Activated CD4-positive, alpha-beta memory T cell treated with anti-CD3 and anti-CD28 coated beads for 36 hours (primary cell): ENCODE data around the gene C17orf78. TPM values are rescaled to one million over a fixed set of nuclear protein-coding genes. Genes with fewer than 3 reads are reported as not detected.
"Not testable (repeated sequence)": the region's sequence is repeated elsewhere in the genome, so short reads cannot be mapped to it uniquely, and the experiment has no call there.

Source experiments
- CTCF ChIA-PET: fragments of 350-600 bp; sonication (Branson Sonifier 250); formaldehyde crosslinking; loops from one replicate; lab custom pipeline; 2021; ENCODE audit warnings: antibody characterized with exemption, inconsistent platforms; lab: Charles Lee
- POLR2A ChIA-PET: fragments of 350-600 bp; sonication (Branson Sonifier 250); formaldehyde crosslinking; loops from one replicate; lab custom pipeline; 2021; ENCODE audit warnings: antibody characterized with exemption; lab: Charles Lee
- DNase-seq: peaks from one replicate; pipeline ENCODE4 v3.0.0-alpha.2; 2020
- H3K27ac Mint-ChIP-seq: one replicate; pipeline ENCODE4 v1.8.0; 2021; ENCODE audit warnings: mixed read lengths
- H3K27me3 Mint-ChIP-seq: one replicate; pipeline ENCODE4 v1.8.0; 2021; ENCODE audit warnings: mixed read lengths
- H3K36me3 Mint-ChIP-seq: one replicate; pipeline ENCODE4 v1.8.0; 2021; ENCODE audit warnings: mixed read lengths
- H3K4me1 Mint-ChIP-seq: one replicate; pipeline ENCODE4 v1.8.0; 2021; ENCODE audit warnings: low read depth, mixed read lengths
- H3K4me3 Mint-ChIP-seq: one replicate; pipeline ENCODE4 v1.8.0; 2021; ENCODE audit warnings: mild to moderate bottlenecking, mixed read lengths
- H3K9me3 Mint-ChIP-seq: one replicate; pipeline ENCODE4 v1.8.0; 2021; ENCODE audit warnings: mixed read lengths
- intact Hi-C: fragments of 100-400 bp; cut with micrococcal nuclease; formaldehyde crosslinking; loops from one replicate; pipeline ENCODE4 v1.15.1; 2023
- total RNA-seq, 2 experiments: library from RNA; stranded (reverse); gene quantifications; one replicate each; pipeline ENCODE4 v1.2.3, GENCODE V29; 2021

The C17orf78 gene
- total RNA-seq, 2 experiments from 2014 or later, result not detected

DNA sequence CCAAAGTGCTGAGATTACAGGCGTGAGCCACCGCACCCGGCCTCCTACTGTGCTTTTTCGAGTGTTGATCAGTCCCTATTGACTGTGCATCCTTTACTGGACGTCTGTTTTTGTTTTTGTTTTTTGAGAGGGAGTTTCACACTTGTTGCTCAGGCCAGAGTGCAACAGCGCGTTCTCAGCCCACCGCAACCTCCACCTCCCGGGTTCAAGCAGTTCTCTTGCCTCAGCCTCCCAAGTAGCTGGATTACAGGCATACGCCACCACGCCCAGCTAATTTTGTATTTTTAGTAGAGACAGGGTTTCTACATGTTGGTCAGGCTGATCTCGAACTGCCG lies 32.3 kb downstream of the C17orf78 start:
- DNase-seq, H3K9me3 Mint-ChIP-seq, intact Hi-C loops, H3K27me3 Mint-ChIP-seq: not testable (repeated sequence)
- CTCF ChIA-PET, result interaction anchor here (1.5 to 1.6 kb wide), 2 partner anchors 22 to 35 kb away, joined by 4 to 6 read pairs; no protein-coding TSS in a partner anchor
- peak overlapping the region; percentile 96 for H3K4me3 Mint-ChIP-seq
- POLR2A ChIA-PET, result interaction anchor here (3.2 kb wide), 1 partner anchor 21 kb away, joined by 15 read pairs; no protein-coding TSS in a partner anchor
- H3K4me1 Mint-ChIP-seq, result peaks cover 44% of the 10 kb centered on the region
- H3K27ac Mint-ChIP-seq, result peak overlapping the region; percentile 97
- peaks cover 33% of the 10 kb centered on the region for H3K36me3 Mint-ChIP-seq

DNA sequence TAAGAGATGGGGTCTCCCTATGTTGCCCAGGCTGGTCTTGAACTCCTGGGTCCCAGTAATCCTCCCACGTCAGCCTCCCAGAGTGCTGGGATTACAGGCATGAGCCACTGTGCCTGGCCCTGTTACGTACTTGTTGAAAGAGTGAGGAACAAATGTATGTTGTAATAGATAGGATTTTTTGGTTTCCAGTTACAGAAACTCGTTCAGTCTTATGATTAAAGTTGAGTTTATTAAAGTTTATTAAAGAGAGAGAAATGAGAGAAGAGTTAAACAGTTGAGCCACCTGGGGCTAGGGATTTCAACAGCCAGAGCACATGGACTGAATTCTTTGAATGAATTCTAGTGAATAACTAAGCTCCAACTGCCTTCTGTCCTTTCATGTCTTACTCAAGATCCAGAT lies 34.6 kb downstream of the C17orf78 start:
- H3K4me3 Mint-ChIP-seq, result no peak overlapping the region
- peaks cover 48% of the 10 kb centered on the region for H3K36me3 Mint-ChIP-seq
- no peaks in the 10 kb centered on the region for H3K9me3 Mint-ChIP-seq
- CTCF ChIA-PET, result interaction anchor here (1.2 kb wide), 1 partner anchor 37 kb away, joined by 5 read pairs; no protein-coding TSS in a partner anchor
- no peak for DNase-seq
- H3K27ac Mint-ChIP-seq, result no peak overlapping the region
- POLR2A ChIA-PET, result no interaction called here
- H3K4me1 Mint-ChIP-seq, result peaks cover 26% of the 10 kb centered on the region
- no peaks in the 10 kb centered on the region for H3K27me3 Mint-ChIP-seq
- intact Hi-C loops, result no loop called here

DNA sequence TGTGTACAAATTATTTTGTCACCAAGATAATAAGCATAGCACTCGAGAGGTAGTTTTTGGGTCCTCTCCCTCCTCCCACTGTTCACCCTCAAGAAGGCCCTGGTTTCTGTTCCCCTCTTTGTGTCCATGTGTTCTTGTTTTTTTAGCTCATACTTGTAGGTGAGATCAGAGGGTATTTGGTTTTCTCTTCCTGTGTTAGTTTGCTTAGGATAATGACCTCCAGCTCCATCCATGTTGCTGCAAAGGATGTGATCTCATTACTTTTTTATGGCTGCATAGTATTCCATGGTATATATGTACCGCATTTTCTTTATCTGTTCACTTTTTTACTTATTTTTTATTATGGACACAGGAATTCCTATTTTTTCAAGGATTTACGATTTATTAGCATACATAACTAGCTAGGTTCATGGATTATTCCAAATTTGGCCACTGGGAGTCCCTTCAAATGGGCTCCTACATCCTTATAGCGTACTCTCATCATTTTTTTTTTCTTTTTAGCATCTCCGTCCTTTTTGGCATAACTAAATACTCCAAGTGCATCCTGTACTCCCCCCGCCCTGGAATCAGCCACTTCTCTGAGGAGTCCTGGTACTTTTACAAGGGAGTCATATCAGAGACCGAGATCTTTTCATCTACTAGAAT lies 38.2 kb downstream of the C17orf78 start:
- no peak overlapping the region for H3K27ac Mint-ChIP-seq
- no peak overlapping the region for H3K4me3 Mint-ChIP-seq
- peaks cover 13% of the 10 kb centered on the region for H3K4me1 Mint-ChIP-seq
- ChIA-PET CTCF (interaction anchor here (0.8 to 1.2 kb wide), 4 partner anchors 10 to 402 kb away, joined by 3 to 4 read pairs (median 4); no protein-coding TSS in a partner anchor), POLR2A (no interaction called here)
- no peaks in the 10 kb centered on the region for H3K9me3 Mint-ChIP-seq
- DNase-seq, result no peak
- no peaks in the 10 kb centered on the region for H3K27me3 Mint-ChIP-seq
- intact Hi-C loops, result no loop called here
- H3K36me3 Mint-ChIP-seq, result peaks cover 43% of the 10 kb centered on the region

DNA sequence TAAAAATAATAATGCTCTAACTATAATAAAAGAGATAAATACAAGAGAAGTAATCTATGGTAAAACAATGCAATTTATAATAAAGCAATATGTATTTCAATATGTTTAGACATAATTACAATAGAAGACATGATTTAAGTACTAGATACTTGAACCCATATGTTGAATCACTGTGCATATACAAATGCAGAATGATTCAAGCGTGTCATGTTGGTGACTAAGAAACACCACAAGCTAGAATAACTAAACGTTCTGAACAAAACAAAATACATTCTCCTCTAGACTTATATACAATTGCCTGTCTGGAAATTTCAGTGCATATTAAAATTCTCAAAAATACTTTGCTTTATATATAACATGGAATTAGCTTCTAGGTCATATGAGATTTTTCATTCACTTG lies 42.1 kb downstream of the C17orf78 start:
- intact Hi-C loops, result no loop called here
- Mint-ChIP-seq H3K4me1 (peaks cover 8% of the 10 kb centered on the region), H3K4me3 (no peak overlapping the region), H3K27me3 (no peaks in the 10 kb centered on the region), H3K36me3 (peaks cover 37% of the 10 kb centered on the region), H3K27ac (no peak overlapping the region), H3K9me3 (no peaks in the 10 kb centered on the region)
- CTCF ChIA-PET, result interaction anchor here (1.5 kb wide), 1 partner anchor 44 kb away, joined by 4 read pairs; no protein-coding TSS in a partner anchor
- no peak for DNase-seq
- POLR2A ChIA-PET, result no interaction called here

DNA sequence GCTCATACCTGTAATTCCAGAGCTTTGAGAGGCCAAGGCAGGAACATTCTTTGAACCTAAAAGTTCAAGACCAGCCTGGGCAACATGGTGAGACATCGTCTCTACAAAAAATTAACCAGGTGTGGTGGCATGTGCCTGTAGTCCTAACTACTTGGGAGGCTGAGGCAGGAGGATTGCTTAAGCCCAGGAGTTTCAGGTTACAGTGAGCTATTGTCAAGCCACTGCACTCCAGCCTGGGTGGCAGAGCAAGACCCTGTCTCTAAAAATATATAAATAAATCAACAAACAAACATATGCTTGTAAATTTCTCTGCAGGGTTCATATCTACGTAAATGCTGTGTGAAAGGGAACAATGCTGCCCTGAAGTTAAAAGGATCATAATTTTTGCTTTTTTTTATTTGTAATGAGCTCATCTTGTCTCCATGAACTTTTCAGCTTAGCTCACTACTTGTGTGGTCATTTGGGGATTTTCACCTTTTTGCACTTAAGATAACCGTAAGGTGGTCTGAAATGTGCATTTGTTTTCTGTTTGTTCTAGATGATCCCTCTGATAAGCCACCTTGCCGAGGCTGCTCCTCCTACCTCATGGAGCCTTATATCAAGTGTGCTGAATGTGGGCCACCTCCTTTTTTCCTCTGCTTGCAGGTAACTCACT lies 47.3 kb downstream of the C17orf78 start:
- H3K27me3 Mint-ChIP-seq, result no peaks in the 10 kb centered on the region
- H3K4me3 Mint-ChIP-seq, result no peak overlapping the region
- intact Hi-C loops, result no loop called here
- no peaks in the 10 kb centered on the region for H3K9me3 Mint-ChIP-seq
- H3K4me1 Mint-ChIP-seq, result no peaks in the 10 kb centered on the region
- ChIA-PET CTCF (interaction anchor here (0.8 to 1.1 kb wide), 2 partner anchors 15 to 50 kb away, joined by 3 read pairs; no protein-coding TSS in a partner anchor), POLR2A (interaction anchor here (1.0 kb wide), 1 partner anchor 12 kb away, joined by 4 read pairs; no protein-coding TSS in a partner anchor)
- no peak for DNase-seq
- H3K27ac Mint-ChIP-seq, result no peak overlapping the region
- H3K36me3 Mint-ChIP-seq, result peaks cover 40% of the 10 kb centered on the region

DNA sequence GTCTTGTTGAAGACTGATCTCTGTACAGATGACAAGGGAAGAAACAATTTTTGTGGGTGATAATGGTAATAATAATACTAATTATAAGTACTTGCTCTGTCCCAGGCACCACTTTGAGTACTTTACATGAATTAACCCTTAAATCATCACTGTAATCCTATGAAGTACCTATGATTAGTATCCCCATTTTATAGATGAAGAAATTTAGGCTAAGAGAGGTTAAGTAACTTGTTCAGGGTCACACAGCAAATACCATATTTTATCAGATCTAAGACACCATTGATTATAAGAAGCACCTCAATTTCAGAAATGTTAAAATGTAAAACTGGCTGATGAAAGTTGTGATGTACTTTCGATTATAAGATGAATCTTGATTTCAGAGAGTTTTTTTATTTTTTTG lies 49.5 kb downstream of the C17orf78 start:
- intact Hi-C loops, result no loop called here
- POLR2A ChIA-PET, result no interaction called here
- Mint-ChIP-seq H3K9me3 (no peaks in the 10 kb centered on the region), H3K36me3 (peaks cover 43% of the 10 kb centered on the region), H3K4me3 (no peak overlapping the region), H3K4me1 (peaks cover 13% of the 10 kb centered on the region), H3K27me3 (no peaks in the 10 kb centered on the region), H3K27ac (no peak overlapping the region)
- CTCF ChIA-PET, result interaction anchor here (1.3 kb wide), 1 partner anchor 11 kb away, joined by 4 read pairs; no protein-coding TSS in a partner anchor
- DNase-seq, result no peak

DNA sequence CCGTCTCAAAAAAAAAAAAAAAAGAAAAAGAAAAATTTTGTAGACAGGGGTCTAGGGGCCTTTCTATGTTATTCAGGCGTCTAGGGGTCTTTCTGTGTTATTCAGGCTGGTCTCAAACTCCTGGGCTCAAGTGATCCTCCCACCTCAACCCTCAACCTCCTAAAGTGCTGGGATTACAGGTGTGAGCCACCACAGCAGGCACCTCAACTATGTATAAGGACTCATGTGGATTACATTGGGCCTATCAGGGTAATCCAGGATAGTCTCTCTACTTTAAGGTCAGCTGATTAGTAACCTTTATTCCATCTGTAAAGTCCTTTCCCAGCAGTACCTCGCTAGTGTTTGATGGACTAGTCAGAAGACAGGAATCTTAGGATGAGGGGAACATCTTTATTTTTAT lies 53.3 kb downstream of the C17orf78 start:
- Mint-ChIP-seq H3K36me3 (peaks cover 49% of the 10 kb centered on the region), H3K4me1 (peaks cover 32% of the 10 kb centered on the region), H3K9me3 (no peaks in the 10 kb centered on the region), H3K27ac (peak overlapping the region; percentile 97), H3K27me3 (no peaks in the 10 kb centered on the region), H3K4me3 (no peak overlapping the region)
- no peak for DNase-seq
- intact Hi-C loops, result no loop called here
- POLR2A ChIA-PET, result interaction anchor here (1.5 to 2.4 kb wide), 3 partner anchors 21 to 60 kb away, joined by 5 to 15 read pairs (median 6); partner anchors contain the start of genes ACACA, DUSP14 and TADA2A
- CTCF ChIA-PET, result interaction anchor here (0.8 to 1.6 kb wide), 2 partner anchors 20 to 55 kb away, joined by 4 read pairs; no protein-coding TSS in a partner anchor

DNA sequence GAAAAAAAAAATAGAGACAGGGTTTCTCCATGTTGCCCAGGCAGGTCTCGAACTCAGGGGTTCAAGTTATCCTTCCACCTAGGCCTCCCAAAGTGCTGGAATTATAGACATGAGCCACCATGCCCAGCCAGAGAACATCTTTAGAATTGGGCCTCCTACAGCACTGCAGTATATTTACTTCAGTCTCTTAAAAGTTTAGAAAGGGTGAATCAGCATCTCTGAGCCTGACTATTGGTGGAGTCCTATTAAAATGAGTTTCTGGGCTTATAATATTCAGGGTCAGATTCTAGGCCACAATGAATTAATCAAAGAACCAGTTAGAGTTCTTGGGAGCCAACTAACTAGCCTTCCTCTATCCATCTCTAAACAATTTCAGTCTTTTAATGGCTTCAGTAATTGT lies 53.7 kb downstream of the C17orf78 start:
- CTCF ChIA-PET, result interaction anchor here (0.8 to 1.6 kb wide), 8 partner anchors 11 to 304 kb away, joined by 3 to 4 read pairs (median 3); partner anchors contain the start of gene C17orf78

DNA sequence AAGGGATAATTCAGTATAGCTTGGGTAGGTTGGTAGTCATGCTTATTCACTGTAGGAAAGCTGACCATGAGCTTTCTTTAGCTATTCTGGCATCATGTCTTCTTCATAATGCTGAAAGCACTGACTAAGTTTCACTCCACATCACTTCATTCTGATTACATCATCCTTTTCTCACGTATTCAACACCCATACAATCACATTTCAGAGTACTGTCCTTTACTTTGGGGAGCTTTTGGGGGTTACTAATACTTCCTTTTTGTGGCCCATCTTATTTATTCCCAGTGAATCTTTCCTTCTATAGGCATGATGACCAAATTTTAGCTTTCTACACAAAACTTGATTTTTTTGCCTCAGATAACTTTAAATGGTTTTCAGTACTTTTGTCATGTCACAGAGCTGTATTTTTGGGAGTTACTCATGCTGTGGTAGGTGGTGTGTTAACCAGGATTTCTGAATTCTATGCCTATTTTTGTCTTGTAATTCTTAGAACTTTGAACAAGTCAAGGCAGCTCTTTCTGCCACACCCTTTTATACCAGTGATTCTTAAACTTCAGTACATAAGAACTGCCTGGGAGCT lies 54.4 kb downstream of the C17orf78 start:
- H3K36me3 Mint-ChIP-seq, result peaks cover 46% of the 10 kb centered on the region
- peaks cover 32% of the 10 kb centered on the region for H3K4me1 Mint-ChIP-seq
- peak overlapping the region; percentile 54 for H3K4me3 Mint-ChIP-seq
- no peaks in the 10 kb centered on the region for H3K9me3 Mint-ChIP-seq
- ChIA-PET POLR2A (interaction anchor here (0.6 to 2.4 kb wide), 12 partner anchors 20 to 884 kb away, joined by 3 to 15 read pairs (median 5); partner anchors contain the start of genes ACACA, DUSP14 and TADA2A), CTCF (interaction anchor here (0.6 to 1.6 kb wide), 12 partner anchors 11 to 304 kb away, joined by 3 to 5 read pairs (median 3); partner anchors contain the start of genes ACACA, C17orf78 and TADA2A)
- intact Hi-C loops, result loop anchor here (2.0 kb wide), 3 partner anchors 23 to 59 kb away; partner anchors contain the start of genes ACACA, DUSP14 and TADA2A
- H3K27ac Mint-ChIP-seq, result peak overlapping the region; percentile 97
- DNase-seq, result no peak
- H3K27me3 Mint-ChIP-seq, result no peaks in the 10 kb centered on the region

More for the DNA sequence above, 53.7 kb downstream of the C17orf78 start:
- Mint-ChIP-seq H3K9me3 (no peaks in the 10 kb centered on the region), H3K27me3 (no peaks in the 10 kb centered on the region), H3K4me3 (no peak overlapping the region), H3K4me1 (peaks cover 32% of the 10 kb centered on the region), H3K36me3 (peaks cover 50% of the 10 kb centered on the region), H3K27ac (peak overlapping the region; percentile 97)
- POLR2A ChIA-PET, result interaction anchor here (1.0 to 2.4 kb wide), 10 partner anchors 21 to 175 kb away, joined by 4 to 15 read pairs (median 5); partner anchors contain the start of genes ACACA, DUSP14 and TADA2A
- DNase-seq, result no peak
- intact Hi-C loops, result no loop called here

DNA sequence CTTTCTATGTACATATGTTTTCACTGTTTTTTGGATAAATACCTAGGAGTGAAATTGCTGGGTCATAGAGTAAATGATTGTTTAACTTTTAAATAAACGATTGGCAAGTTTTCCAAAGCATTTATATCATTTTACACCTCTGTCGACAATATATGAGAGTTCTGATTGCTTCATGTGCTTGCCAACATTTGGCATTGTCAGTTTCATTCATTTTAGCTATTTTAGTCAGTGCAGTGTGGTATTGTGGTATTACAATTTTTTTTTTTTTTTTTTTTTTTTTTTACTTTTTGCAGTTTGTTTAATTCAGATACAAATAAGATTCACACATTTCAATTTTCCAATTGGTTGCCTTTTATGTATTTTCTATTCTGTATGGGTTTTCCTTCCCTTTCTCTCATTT lies 56.9 kb downstream of the C17orf78 start:
- ChIA-PET POLR2A (no interaction called here), CTCF (no interaction called here)
- no peak for DNase-seq
- H3K4me1 Mint-ChIP-seq, result peaks cover 32% of the 10 kb centered on the region
- H3K27me3 Mint-ChIP-seq, result no peaks in the 10 kb centered on the region
- H3K9me3 Mint-ChIP-seq, result no peaks in the 10 kb centered on the region
- no peak overlapping the region for H3K27ac Mint-ChIP-seq
- H3K4me3 Mint-ChIP-seq, result no peak overlapping the region
- intact Hi-C loops, result no loop called here
- H3K36me3 Mint-ChIP-seq, result peaks cover 27% of the 10 kb centered on the region

DNA sequence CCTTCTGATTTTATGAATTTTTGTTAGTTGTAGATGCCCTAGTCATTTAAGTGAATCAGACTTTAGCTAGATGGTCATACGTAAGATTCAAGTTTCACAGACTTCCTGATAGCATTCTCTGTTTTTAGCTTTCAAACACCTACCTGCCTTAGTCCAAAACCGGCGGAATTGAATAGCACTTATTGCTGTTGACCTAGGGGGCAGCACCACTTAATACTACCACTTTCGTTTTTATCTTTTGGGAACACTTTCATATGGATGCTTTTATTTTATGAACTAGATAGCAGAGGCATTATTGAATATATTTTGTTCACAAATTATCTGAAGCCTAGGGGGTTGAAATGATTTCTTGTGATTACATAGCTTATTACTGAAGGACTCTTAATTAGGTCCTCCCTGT lies 62.4 kb downstream of the C17orf78 start:
- no peak overlapping the region for H3K27ac Mint-ChIP-seq

More for the DNA sequence above, 62.4 kb downstream of the C17orf78 start:
- ChIA-PET POLR2A (no interaction called here), CTCF (interaction anchor here (0.9 to 2.3 kb wide), 6 partner anchors 12 to 65 kb away, joined by 3 to 12 read pairs (median 4); no protein-coding TSS in a partner anchor)
- Mint-ChIP-seq H3K36me3 (peaks cover 33% of the 10 kb centered on the region), H3K27me3 (no peaks in the 10 kb centered on the region), H3K4me1 (peaks cover 4% of the 10 kb centered on the region), H3K9me3 (no peaks in the 10 kb centered on the region), H3K4me3 (no peak overlapping the region)
- intact Hi-C loops, result no loop called here
- DNase-seq, result no peak
